HepG2 (cell line): Measurements from ENCODE around the gene ABL2. TPM values are rescaled to one million over a fixed set of nuclear protein-coding genes. Genes with fewer than 3 reads are reported as not detected.
A peak's percentile ranks its signal among the peaks of the same experiment; 100 is the strongest.

Experiments used
- AFF4 ChIP-seq: sonication (generic); formaldehyde crosslinking; IDR thresholded peaks from 2 replicates; pipeline ENCODE4 v1.4.0; 2020; ENCODE audit warnings: missing genetic modification reagents
- AGO2 ChIP-seq: fragments of 200-400 bp; formaldehyde crosslinking; optimal IDR thresholded peaks from 2 replicates; pipeline ENCODE3; 2017; ENCODE audit warnings: mild to moderate bottlenecking, low read depth, low read length, moderate library complexity
- BRD4 ChIP-seq: sonication (generic); formaldehyde crosslinking; IDR thresholded peaks from 2 replicates; pipeline ENCODE4 v1.4.0; 2020; ENCODE audit warnings: missing genetic modification reagents
- GLI4 ChIP-seq: sonication (generic); formaldehyde crosslinking; IDR thresholded peaks from 2 replicates; pipeline ENCODE4 v1.5.1; 2020; ENCODE audit warnings: missing genetic modification reagents, mild to moderate bottlenecking, moderate library complexity, borderline replicate concordance
- HNRNPLL ChIP-seq: fragments of 200-400 bp; formaldehyde crosslinking; IDR thresholded peaks from 2 replicates; pipeline ENCODE4 v1.6.1; 2017; ENCODE audit warnings: mild to moderate bottlenecking, low read depth, low read length; ENCODE audit not compliant: poor library complexity, severe bottlenecking
- KDM5B ChIP-seq: sonication (generic); formaldehyde crosslinking; IDR thresholded peaks from 2 replicates; pipeline ENCODE4 v1.4.0; 2020; ENCODE audit warnings: missing genetic modification reagents, mild to moderate bottlenecking, borderline replicate concordance
- MEIS1 ChIP-seq: sonication (generic); formaldehyde crosslinking; IDR thresholded peaks from 2 replicates; pipeline ENCODE4 v1.9.0; 2021; ENCODE audit warnings: mild to moderate bottlenecking, missing genetic modification reagents, moderate library complexity, borderline replicate concordance
- NCOA5 ChIP-seq: sonication (generic); formaldehyde crosslinking; IDR thresholded peaks from 2 replicates; pipeline ENCODE4 v1.4.0; 2020; ENCODE audit warnings: missing genetic modification reagents
- NFATC3 ChIP-seq: sonication (generic); formaldehyde crosslinking; IDR thresholded peaks from 2 replicates; pipeline ENCODE4 v1.5.1; 2020; ENCODE audit warnings: mild to moderate bottlenecking, missing genetic modification reagents
- NFKBIZ ChIP-seq: IDR thresholded peaks from 2 replicates; pipeline ENCODE4 v1.6.1; 2018; ENCODE audit warnings: missing genetic modification reagents, missing compliant biosample characterization
- PATZ1 ChIP-seq: sonication (generic); formaldehyde crosslinking; IDR thresholded peaks from 2 replicates; pipeline ENCODE4 v1.4.0; 2020; ENCODE audit warnings: missing genetic modification reagents
- PCBP1 ChIP-seq: fragments of 200-400 bp; formaldehyde crosslinking; IDR thresholded peaks from 2 replicates; pipeline ENCODE4 v1.6.1; 2017; ENCODE audit warnings: mild to moderate bottlenecking, low read depth, low read length, borderline replicate concordance
- REL ChIP-seq: sonication (generic); formaldehyde crosslinking; conservative IDR thresholded peaks from 2 replicates; pipeline ENCODE4 v1.8.0; 2022; ENCODE audit warnings: mild to moderate bottlenecking, missing genetic modification reagents, moderate library complexity
- THAP9 ChIP-seq: sonication (generic); formaldehyde crosslinking; IDR thresholded peaks from 2 replicates; pipeline ENCODE4; 2020; ENCODE audit warnings: missing genetic modification reagents, mild to moderate bottlenecking, borderline replicate concordance
- TRIM24 ChIP-seq: sonication (generic); formaldehyde crosslinking; IDR thresholded peaks from 2 replicates; pipeline ENCODE4 v1.8.0; 2022; ENCODE audit warnings: mild to moderate bottlenecking, missing genetic modification reagents
- ZFY ChIP-seq: sonication (generic); formaldehyde crosslinking; IDR thresholded peaks from 2 replicates; pipeline ENCODE4 v1.4.0; 2020; ENCODE audit warnings: missing genetic modification reagents
- ZNF101 ChIP-seq: sonication (generic); formaldehyde crosslinking; IDR thresholded peaks from 2 replicates; pipeline ENCODE4 v1.4.0; 2020; ENCODE audit warnings: mild to moderate bottlenecking, low read depth, missing genetic modification reagents, borderline replicate concordance
- ZNF280B ChIP-seq: sonication (generic); formaldehyde crosslinking; IDR thresholded peaks from 2 replicates; pipeline ENCODE4 v1.5.0; 2020; ENCODE audit warnings: missing genetic modification reagents, mild to moderate bottlenecking, borderline replicate concordance
- ZNF569 ChIP-seq: sonication (generic); formaldehyde crosslinking; IDR thresholded peaks from 2 replicates; pipeline ENCODE4 v1.5.0; 2020; ENCODE audit warnings: mild to moderate bottlenecking, missing genetic modification reagents, moderate library complexity, borderline replicate concordance
- ZNF660 ChIP-seq: sonication (generic); formaldehyde crosslinking; IDR thresholded peaks from 2 replicates; pipeline ENCODE4 v1.5.1; 2020; ENCODE audit warnings: mild to moderate bottlenecking, low read depth, missing genetic modification reagents, borderline replicate concordance
- polyA plus RNA-seq, 8 experiments: library from polyadenylated mRNA; depleted of rRNA in 3 of 8; stranded (reverse) in 7 of 8; unstranded in 1 of 8; fragments of >200 nt; fragmentation: Illumina TruSeq in 4 of 8; extraction: Trizol in 4 of 8; gene quantifications; 2 replicates each; pipeline versions ENCODE4 v1.2.1 to v1.2.3, GENCODE V29; 2011 to 2016; ENCODE audit warnings: low read depth in 4 of 8, missing spikeins in 1 of 8, mixed read lengths in 1 of 8; ENCODE audit not compliant: insufficient read depth in 1 of 8
- total RNA-seq, 5 experiments: library from RNA; depleted of rRNA; stranded (reverse); fragments of >200 nt; fragmentation: Illumina TruSeq; extraction: Trizol; gene quantifications; 2 replicates each; pipeline ENCODE4 v1.2.3, GENCODE V29; 2016; ENCODE audit warnings: low read depth in 1 of 5

Gene ABL2
- total and polyA plus RNA-seq, 2 of the 13 experiments (the other 11 are each of a cell fraction or from before 2014, with no cell fraction given) = 5.8 to 6.0 TPM

- TF ChIP-seq AFF4 (CRISPR knock-in tag) (no peak), ZNF569 (no peak), ZNF101 (CRISPR knock-in tag) (no peak), GLI4 (CRISPR knock-in tag) (no peak), ZFY (CRISPR knock-in tag) (peak; percentile 69), KDM5B (CRISPR knock-in tag) (peak; percentile 41; the same call in 1 of the 2 replicates), HNRNPLL (no peak), AGO2 (peak; percentile 14), ZNF660 (CRISPR knock-in tag) (no peak), TRIM24 (CRISPR knock-in tag) (no peak), NFATC3 (CRISPR knock-in tag) (no peak), PATZ1 (CRISPR knock-in tag) (peak; percentile 58; the same call in 1 of the 2 replicates), NCOA5 (no peak), ZNF280B (CRISPR knock-in tag) (no peak), NFKBIZ (CRISPR knock-in tag) (no peak), MEIS1 (CRISPR knock-in tag) (no peak), THAP9 (peak; percentile 55; the same call in 1 of the 2 replicates), PCBP1 (no peak), BRD4 (CRISPR knock-in tag) (no peak), REL (CRISPR knock-in tag) (no peak)
Measured at GRCh38 chr1:179091691-179092165, 137.7 kb downstream of the ABL2 start (continued).
